AG04450 (cell line): Measurements from ENCODE around the gene DSN1. TPM values are rescaled to one million over a fixed set of nuclear protein-coding genes. Genes with fewer than 3 reads are reported as not detected.

Experiments used
- CTCF ChIA-PET: fragments of 300-600, 350-600 bp; formaldehyde crosslinking; extraction: SDS; loops from one replicate; lab custom pipeline; 2022; ENCODE audit warnings: antibody characterized with exemption, inconsistent platforms; lab: Charles Lee
- POLR2A ChIA-PET: fragments of 350-600 bp; formaldehyde crosslinking; extraction: SDS; loops from one replicate; lab custom pipeline; 2021; ENCODE audit warnings: antibody characterized with exemption, inconsistent platforms; lab: Yijun Ruan, JAX
- DNase-seq: peaks from one replicate; pipeline ENCODE4 v3.0.0-alpha.2; 2011; ENCODE audit warnings: low read depth, low spot score
- H3K27ac ChIP-seq: one replicate; pipeline ENCODE4 v1.5.1; 2012; ENCODE audit warnings: low read depth, low read length, control low read depth
- H3K27me3 ChIP-seq: one replicate; pipeline ENCODE4 v1.6.0; 2012; ENCODE audit warnings: low read length; ENCODE audit not compliant: control insufficient read depth, insufficient read depth
- H3K4me3 ChIP-seq: 2 replicates; pipeline ENCODE4 v1.5.1; 2011; ENCODE audit warnings: mild to moderate bottlenecking, low read depth, low read length, control low read depth
- H3K9me3 ChIP-seq: 2 replicates; pipeline ENCODE4 v1.5.1; 2012; ENCODE audit warnings: low read length; ENCODE audit not compliant: control insufficient read depth, insufficient read depth
- CTCF ChIP-seq: IDR thresholded peaks from 2 replicates; pipeline ENCODE4 v1.5.1; 2011; ENCODE audit warnings: low read depth, low read length, control low read depth, inconsistent platforms
- polyA plus RNA-seq: library from polyadenylated mRNA; depleted of rRNA; stranded (reverse); fragments of >200 nt; gene quantifications from 2 replicates; pipeline ENCODE4 v1.2.3, GENCODE V29; 2011

Gene DSN1
- polyA plus RNA-seq, 1 experiment = 8.7 TPM

DNA sequence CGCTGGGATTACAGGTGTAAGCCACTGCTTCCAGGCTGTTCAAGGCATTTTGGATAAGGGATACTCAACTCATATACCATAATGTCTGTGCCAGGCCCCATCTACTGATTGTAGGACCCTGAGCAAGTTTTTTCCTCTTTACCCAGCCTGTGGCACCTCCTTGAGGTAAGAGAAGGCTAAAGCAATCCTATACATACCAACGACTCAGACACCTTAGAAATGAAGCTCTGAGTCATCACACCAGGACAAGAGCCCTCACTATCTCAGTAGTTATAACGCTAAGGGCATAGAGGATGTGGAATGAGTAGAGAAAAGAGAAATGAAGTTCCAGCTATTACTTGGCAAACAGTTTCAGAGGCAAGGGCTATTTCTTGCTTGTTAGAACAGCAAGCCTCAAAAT is 44.6 kb downstream of the DSN1 start:
- Histone ChIP-seq H3K9me3 (no peaks in the 10 kb centered on the region), H3K4me3 (no peak overlapping the region), H3K27ac (no peak overlapping the region), H3K27me3 (no peaks in the 10 kb centered on the region)
- DNase-seq = no peak
- CTCF ChIA-PET = interaction anchor here (0.6 kb wide), 2 partner anchors 17 to 264 kb away, joined by 3 to 4 read pairs; partner anchors contain the start of gene NDRG3
- POLR2A ChIA-PET = interaction anchor here (0.5 kb wide), 1 partner anchor 110 kb away, joined by 8 read pairs; no protein-coding TSS in a partner anchor
- TF ChIP-seq CTCF = peak; percentile 29

- H3K27me3 ChIP-seq = no peaks in the 10 kb centered on the region
- H3K4me3 ChIP-seq = no peak overlapping the region
- ChIA-PET POLR2A (no interaction called here), CTCF (no interaction called here)
- TF ChIP-seq CTCF = no peak
- no peak overlapping the region for H3K27ac ChIP-seq
- H3K9me3 ChIP-seq = no peaks in the 10 kb centered on the region
- no peak for DNase-seq
Observed at GRCh38 chr20:36726168-36726567, 47.4 kb downstream of the DSN1 start.

DNA sequence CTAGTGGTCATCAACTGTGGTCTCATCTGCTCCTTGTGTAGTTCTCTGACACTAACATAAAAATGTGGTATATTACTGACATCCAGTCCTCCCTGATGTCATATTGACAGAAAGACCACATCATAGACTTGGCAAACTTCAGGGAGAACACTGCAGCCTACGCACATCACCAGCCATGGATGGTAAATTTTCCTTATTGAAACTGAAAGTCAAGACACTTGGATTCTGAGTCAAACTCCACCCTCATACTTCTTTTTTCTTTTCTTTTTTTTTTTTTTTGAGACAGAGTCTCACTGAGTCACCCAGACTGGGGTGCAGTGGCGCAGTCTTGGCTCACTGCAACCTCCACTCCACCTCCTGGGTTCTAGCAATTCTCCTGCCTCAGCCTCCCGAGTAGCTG is 53.1 kb downstream of the DSN1 start:
- H3K27ac ChIP-seq = no peak overlapping the region
- H3K9me3 ChIP-seq = no peaks in the 10 kb centered on the region
- H3K4me3 ChIP-seq = no peak overlapping the region
- CTCF ChIA-PET = no interaction called here
- DNase-seq = no peak
- no peaks in the 10 kb centered on the region for H3K27me3 ChIP-seq
- no peak for TF ChIP-seq CTCF
- POLR2A ChIA-PET = no interaction called here

DNA sequence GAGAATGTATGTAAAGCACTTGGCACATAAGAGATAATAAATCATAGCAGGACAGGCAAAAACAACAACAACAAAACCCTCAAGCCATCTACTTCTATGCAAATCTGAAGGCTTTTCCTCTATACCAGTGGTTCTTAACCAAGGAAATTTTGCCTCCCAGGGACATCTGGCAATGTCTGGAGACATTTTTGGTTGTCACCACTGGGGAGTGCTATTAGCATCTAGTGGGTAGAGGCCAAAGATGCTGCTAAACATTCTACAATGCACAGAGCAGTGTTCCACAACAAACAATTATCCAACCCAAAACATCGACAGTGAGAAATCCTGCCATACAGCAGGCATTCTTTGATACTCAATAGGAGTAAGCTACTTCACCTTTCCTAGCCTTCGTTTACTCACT is 55.9 kb downstream of the DSN1 start:
- CTCF ChIA-PET = interaction anchor here (0.6 kb wide), 1 partner anchor 20 kb away, joined by 3 read pairs; no protein-coding TSS in a partner anchor
- H3K4me3 ChIP-seq = no peak overlapping the region
- DNase-seq = no peak

DNA sequence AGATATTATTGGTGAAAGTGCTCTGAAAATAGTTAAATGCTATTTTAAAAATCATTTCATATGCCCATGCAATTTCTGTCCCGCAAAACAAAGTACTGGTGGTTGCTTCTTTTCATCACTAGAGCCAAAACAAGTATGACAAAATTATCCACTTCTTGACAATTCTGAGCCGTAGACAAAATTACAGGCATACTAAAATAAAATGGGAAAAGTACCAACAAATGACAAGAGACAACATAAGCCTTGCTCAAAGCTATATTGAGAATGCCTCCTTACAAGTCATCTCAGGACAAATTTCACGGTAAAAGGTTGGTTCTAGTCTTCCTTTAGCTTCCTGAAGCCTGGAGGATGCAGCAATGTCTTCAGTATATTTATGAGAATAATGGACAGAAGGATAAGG is 56.5 kb downstream of the DSN1 start:
- no peaks in the 10 kb centered on the region for H3K27me3 ChIP-seq
- no peak for DNase-seq
- ChIA-PET POLR2A (no interaction called here), CTCF (no interaction called here)
- no peak overlapping the region for H3K4me3 ChIP-seq
- no peak for TF ChIP-seq CTCF
- H3K9me3 ChIP-seq = no peaks in the 10 kb centered on the region
- H3K27ac ChIP-seq = no peak overlapping the region

More for the DNA sequence above, 55.9 kb downstream of the DSN1 start:
- Histone ChIP-seq H3K9me3 (no peaks in the 10 kb centered on the region), H3K27ac (no peak overlapping the region), H3K27me3 (no peaks in the 10 kb centered on the region)
- TF ChIP-seq CTCF = 0 out of 2 replicates have a peak, but pooled peaks have one; percentile 9
- POLR2A ChIA-PET = no interaction called here
